NCI-H524 (cell line): Measurements from ENCODE around the gene UBXN4.
"Not testable (repeated sequence)": the region's sequence is repeated elsewhere in the genome, so short reads cannot be mapped to it uniquely, and the experiment has no call there.

Source experiments
- DNase-seq, 2 experiments: peaks; one replicate each; lab custom pipeline; 2025; lab: John Stamatoyannopoulos, UW

UBXN4 gene, protein sequence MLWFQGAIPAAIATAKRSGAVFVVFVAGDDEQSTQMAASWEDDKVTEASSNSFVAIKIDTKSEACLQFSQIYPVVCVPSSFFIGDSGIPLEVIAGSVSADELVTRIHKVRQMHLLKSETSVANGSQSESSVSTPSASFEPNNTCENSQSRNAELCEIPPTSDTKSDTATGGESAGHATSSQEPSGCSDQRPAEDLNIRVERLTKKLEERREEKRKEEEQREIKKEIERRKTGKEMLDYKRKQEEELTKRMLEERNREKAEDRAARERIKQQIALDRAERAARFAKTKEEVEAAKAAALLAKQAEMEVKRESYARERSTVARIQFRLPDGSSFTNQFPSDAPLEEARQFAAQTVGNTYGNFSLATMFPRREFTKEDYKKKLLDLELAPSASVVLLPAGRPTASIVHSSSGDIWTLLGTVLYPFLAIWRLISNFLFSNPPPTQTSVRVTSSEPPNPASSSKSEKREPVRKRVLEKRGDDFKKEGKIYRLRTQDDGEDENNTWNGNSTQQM

GRCh38 chr2:135741395-135742324, at the start of gene UBXN4:
Gene UBXN4, plus strand, starts transcription at chr2:135741855. Its CDS starts 75 bp downstream, at chr2:135741930.
- DNase-seq, result peak; percentile 96 to 99

DNA sequence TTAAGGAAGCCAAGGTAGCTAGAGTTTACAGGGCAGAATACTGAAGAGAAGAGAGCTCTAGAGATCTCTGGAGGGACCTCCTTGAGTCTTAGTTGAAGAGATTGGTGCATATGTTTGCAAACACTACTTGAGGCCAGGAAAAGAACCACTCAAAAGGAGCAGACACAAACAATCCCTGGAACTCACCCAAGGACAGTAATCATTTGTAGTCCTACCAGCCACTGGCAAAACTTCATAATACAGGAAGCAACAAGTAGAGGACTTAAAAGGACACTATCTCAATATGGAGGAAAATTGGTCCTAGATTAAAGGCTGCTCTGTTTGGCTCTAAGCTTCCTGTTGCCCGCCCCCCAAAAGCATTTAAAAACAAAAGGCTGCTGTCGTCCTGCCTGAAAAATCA, 46.9 kb upstream of the UBXN4 start:
- no peak for DNase-seq

DNA sequence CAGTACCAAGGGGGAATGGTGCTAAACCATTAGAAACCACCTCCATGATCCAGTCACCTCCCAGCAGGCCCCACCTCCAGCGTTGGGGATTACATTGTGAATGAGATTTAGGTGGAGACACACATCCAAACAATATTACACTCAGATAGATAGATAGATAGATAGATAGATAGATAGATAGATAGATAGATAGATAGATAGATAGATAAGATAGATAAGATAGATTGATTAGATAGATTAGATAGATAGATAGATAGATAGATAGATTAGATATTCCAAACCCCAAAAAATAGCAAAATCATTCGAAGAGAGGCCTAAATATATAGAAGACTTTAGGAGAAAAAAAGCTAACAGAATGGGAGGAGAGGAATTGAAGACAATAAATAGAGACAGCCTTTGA, 42.8 kb upstream of the UBXN4 start:
- DNase-seq, result no peak

- no peak for DNase-seq
Measured at GRCh38 chr2:135701442-135701841, 40.2 kb upstream of the UBXN4 start.

DNA sequence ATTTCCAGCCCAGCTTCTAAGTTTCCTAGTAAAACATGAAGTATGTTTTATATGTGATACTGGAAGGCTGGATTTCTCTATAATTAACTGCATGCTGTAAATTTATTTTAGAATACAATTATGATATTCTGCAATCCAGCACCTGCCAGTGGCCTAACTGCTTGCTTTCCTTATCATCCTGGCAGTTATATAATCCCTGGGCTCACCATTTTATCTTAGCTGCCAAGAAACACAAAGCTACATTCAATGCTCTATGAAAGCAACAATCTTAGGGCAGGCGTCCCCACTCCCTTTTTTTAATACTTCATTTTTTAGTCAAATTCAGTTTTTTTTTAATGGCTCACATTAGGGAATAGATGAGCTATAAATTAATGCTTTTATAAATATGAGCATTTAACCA, 38.4 kb upstream of the UBXN4 start:
- no peak for DNase-seq

GRCh38 chr2:135704075-135704474, 37.6 kb upstream of the UBXN4 start:
- not testable (repeated sequence) for DNase-seq

- DNase-seq, result no peak
Measured at GRCh38 chr2:135708159-135708558, 33.5 kb upstream of the UBXN4 start.

GRCh38 chr2:135709992-135710391, 31.7 kb upstream of the UBXN4 start:
- peak in 1 of 2 experiments; percentile 36 for DNase-seq

DNA sequence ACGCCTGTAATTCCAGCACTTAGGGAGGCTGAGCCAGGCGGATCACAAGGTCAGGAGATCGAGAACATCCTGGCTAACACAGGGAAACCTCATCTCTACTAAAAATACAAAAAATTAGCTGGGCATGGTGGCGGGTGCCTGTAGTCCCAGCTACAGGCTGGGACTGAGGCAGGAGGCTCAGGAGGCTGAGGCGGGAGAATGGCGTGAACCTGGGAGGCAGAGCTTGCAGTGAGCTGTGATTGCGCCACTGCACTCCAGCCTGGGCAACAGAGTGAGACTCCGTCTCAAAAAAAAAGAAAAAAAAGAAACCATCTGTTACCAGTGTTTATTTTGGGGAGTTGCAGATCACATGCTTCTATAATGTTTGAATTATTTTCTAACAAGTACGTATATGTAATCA, 26.6 kb upstream of the UBXN4 start:
- not testable (repeated sequence) for DNase-seq

DNA sequence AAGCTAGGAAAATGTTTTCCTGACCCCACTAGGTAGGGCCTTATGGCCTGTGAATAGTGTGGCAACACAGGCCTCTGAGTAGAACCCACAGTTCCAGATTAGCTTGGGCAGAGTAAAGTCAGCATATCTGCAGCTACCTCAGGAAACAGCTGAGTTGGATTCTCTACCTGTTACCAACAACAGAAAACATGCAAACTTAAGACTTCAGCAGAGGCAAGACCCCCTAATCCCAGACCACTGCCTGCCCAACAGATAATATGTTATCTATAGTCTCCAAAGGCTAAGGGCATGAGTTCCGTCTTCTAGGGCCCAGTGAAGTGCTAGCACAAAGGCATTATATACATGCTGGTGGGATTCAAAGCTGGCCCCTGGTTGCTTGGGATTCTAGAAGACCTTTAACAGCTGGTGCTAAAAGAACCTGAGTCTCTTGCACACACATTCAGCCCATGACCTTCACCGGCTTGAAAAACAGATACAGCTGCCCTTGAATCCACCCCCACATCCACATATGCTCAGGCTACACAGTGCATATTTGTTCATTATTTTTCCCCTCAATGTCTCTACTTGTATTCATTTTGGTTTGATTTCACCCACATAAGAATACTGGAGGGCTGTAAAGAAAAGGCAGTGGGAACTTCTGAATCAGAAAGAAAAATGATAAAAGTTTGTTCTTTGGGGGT, 13.5 kb upstream of the UBXN4 start:
- DNase-seq, result no peak

DNA sequence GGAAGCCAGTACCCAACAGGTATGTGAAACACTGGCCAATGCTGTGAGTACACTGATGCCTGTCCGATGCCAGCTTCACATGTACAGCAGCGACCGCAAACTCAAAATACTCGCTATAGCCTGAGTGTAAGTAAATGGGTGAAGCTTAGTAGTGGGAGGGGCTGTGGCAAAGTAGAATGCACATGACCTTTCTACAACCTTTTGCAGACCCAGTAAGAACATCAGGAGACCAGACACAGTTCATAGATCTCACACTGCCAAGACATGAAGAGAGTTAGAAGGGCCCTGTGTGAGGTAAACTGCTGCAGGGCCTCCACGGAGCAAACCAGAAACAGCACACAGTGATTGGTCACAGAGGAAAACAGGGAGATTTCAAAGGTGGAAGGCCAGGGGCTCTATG, 9.1 kb upstream of the UBXN4 start:
- DNase-seq, result no peak

GRCh38 chr2:135733045-135733444, 8.6 kb upstream of the UBXN4 start:
- DNase-seq, result no peak

- no peak for DNase-seq
Measured at GRCh38 chr2:135736546-135736945, 5.1 kb upstream of the UBXN4 start.

DNA sequence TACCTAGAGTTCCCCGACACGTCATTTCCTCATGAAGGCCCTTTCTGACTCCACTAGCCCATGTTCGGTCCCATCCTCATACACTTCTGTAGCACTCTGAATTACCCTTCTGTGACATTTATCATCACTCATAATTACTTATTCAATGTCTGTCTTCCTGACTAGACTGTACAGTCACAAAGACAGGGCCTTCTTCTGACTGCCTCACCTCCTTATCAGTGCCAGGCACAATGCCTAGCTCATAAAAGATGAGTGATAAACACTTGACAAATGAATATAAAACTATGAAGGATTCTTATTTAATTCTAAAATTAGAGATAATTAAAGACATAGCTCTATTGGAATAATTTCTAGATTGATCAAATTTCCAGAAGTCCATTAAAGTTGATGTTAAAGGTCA, 1.4 kb upstream of the UBXN4 start:
- DNase-seq, result no peak

GRCh38 chr2:135741043-135741394, 636 bp upstream of the UBXN4 start:
- no peak for DNase-seq

DNA sequence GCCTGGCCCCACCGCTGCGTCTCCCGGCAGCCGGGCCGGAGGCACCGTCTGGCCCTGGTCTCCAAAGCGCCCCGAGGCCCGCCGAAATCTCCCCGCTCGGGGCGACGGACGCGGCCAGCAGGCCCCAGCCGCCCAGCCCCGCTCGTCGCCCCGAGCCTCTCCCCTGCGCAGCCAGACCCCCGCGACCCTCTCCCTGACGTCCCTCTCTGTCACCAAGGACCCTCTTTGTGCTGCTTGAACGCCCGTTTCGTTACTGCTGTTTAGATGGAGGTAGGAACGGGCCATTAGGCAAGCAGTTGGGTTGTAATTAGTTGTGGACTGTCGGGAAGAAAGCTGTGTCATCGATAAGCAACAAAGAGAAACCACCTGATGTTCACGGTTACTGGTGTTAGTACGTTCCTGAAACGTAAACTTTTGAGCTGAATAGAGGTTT, 686 bp downstream of the UBXN4 start:
- peak; percentile 21 to 46 for DNase-seq

GRCh38 chr2:135743860-135744259, 2.2 kb downstream of the UBXN4 start:
- peak; percentile 29 to 82 for DNase-seq

DNA sequence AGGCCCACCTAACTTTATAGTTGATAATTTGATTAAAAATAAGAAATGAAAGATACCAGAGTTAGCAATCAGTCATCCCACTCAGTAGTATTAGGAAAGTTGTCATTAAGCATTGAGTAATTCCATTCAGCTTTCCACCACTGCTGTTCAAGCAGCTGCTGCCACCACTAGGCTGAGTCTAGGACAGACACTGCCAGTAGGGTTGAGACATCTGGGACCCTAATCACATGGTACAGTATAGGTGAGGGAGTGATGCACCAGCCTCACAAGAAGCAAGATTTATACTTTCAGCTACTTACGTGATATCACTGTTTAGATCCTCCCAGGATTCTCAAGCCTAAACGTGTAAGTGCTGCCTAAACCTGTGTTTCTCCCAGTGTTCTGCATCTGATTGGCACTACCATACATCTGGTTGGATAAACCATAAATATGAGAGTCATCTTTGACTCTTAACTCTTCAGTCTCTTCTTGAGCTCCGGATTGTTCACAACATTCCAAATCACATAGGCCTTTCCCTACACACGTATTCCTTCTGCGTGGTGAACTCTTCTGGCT, 3.2 kb downstream of the UBXN4 start:
- DNase-seq, result peak; percentile 39 to 82

- no peak for DNase-seq
Measured at GRCh38 chr2:135745545-135745944, 3.9 kb downstream of the UBXN4 start.

DNA sequence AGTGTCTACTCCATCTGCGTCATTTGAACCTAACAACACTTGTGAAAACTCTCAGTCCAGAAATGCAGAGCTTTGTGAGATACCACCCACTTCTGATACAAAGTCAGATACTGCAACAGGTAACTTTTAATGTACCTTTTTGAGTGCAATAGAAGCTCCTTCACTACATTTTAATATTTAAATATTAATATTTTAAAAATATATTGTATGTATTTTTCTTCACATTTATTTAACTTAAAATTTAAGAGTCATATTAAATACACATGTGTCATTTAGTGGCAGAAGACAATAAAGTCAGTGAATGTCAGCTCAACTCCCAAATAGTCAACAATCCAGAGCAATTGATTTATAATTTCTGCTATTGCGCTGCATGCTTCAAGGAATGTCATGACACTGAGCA, 13.9 kb downstream of the UBXN4 start:
- DNase-seq, result no peak

- no peak for DNase-seq
Measured at GRCh38 chr2:135756692-135757091, 15.0 kb downstream of the UBXN4 start.

DNA sequence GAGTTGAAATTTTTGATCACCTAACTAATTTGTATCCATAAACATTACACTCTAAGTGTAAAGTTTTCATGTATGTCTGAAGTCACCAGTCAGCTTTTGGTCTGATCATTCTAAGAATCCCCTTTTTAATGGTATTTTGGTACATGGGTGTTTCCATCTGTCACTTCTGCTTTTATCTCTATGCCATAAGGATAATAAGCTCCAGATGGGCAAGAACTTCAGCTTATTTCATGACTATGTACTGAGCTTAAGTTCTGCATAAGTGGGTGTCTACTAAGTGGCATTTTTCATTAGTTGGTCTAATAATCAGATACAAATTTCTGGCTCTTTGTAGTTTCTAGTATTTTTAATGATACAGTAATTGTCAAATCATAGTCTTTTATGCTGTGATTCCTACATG, 20.4 kb downstream of the UBXN4 start:
- peak; percentile 79 to 90 for DNase-seq
